IMR-90 (cell line): ENCODE data around the gene PKIG. TPM values are rescaled to one million over a fixed set of nuclear protein-coding genes. Genes with fewer than 3 reads are reported as not detected.

ENCODE experiments used
- ATAC-seq: fragments of 200-7000 bp; cut with Tn5 transposase; 2 replicates; pipeline ENCODE4 v1.9.1; 2020; ENCODE audit warnings: low read depth, mild to moderate bottlenecking, moderate library complexity
- BruUV-seq: library from RNA; stranded (reverse); fragments of 400-500 nt; replicated peaks from 2 replicates; lab custom pipeline; 2021; lab: Mats Ljungman, UMichigan
- CTCF ChIA-PET: fragments of 300-600 bp; formaldehyde crosslinking; extraction: SDS; loops from one replicate; lab custom pipeline; 2021; ENCODE audit warnings: antibody characterized with exemption; lab: Yijun Ruan, JAX
- POLR2A ChIA-PET: fragments of 300-600 bp; sonication (Branson Sonifier 250); formaldehyde crosslinking; loops from one replicate; lab custom pipeline; 2022; ENCODE audit warnings: antibody characterized with exemption; ENCODE audit not compliant: unreplicated experiment; lab: Charles Lee
- DNase-seq: peaks from one replicate; pipeline ENCODE4 v3.0.0; 2013
- H2AFZ ChIP-seq: replicated peaks from 2 replicates; pipeline ENCODE3; 2013; ENCODE audit warnings: low read length, mild to moderate bottlenecking; ENCODE audit not compliant: poor library complexity
- H2AK5ac ChIP-seq: 2 replicates; pipeline ENCODE4 v1.6.1; 2013; ENCODE audit warnings: low read depth, low read length, inconsistent platforms
- H2AK9ac ChIP-seq: replicated peaks from 2 replicates; pipeline ENCODE3; 2013; ENCODE audit warnings: mild to moderate bottlenecking, low read depth, low read length, moderate library complexity; ENCODE audit not compliant: poor library complexity
- H2BK120ac ChIP-seq: 2 replicates; pipeline ENCODE4 v1.6.1; 2013; ENCODE audit warnings: low read depth, low read length, inconsistent platforms
- H2BK15ac ChIP-seq: 3 replicates; pipeline ENCODE4 v1.6.1; 2013; ENCODE audit warnings: low read depth, low read length, inconsistent platforms
- H2BK20ac ChIP-seq: 2 replicates; pipeline ENCODE4 v1.6.1; 2013; ENCODE audit warnings: low read depth, mild to moderate bottlenecking, inconsistent platforms, low read length, moderate library complexity
- H2BK5ac ChIP-seq: 2 replicates; pipeline ENCODE4 v1.6.1; 2013; ENCODE audit warnings: mild to moderate bottlenecking, low read depth, low read length, inconsistent platforms; ENCODE audit not compliant: poor library complexity, severe bottlenecking
- H3K14ac ChIP-seq: replicated peaks from 2 replicates; pipeline ENCODE4 v1.6.1; 2013; ENCODE audit warnings: low read depth, low read length, inconsistent platforms
- H3K18ac ChIP-seq: 2 replicates; pipeline ENCODE4 v1.6.1; 2013; ENCODE audit warnings: low read depth, low read length, control low read depth
- H3K23ac ChIP-seq: 2 replicates; pipeline ENCODE4 v1.6.1; 2013; ENCODE audit warnings: low read depth, low read length, inconsistent platforms
- H3K27ac ChIP-seq: 2 replicates; pipeline ENCODE4 v1.5.1; 2013; ENCODE audit warnings: mild to moderate bottlenecking, control low read depth, low read length; ENCODE audit not compliant: insufficient read depth
- H3K27me3 ChIP-seq: 2 replicates; pipeline ENCODE4 v1.6.1; 2013; ENCODE audit warnings: low read length; ENCODE audit not compliant: control insufficient read depth, insufficient read depth
- H3K36me3 ChIP-seq: 2 replicates; pipeline ENCODE4 v1.6.1; 2013; ENCODE audit warnings: low read length, mixed read lengths; ENCODE audit not compliant: control insufficient read depth, insufficient read depth
- H3K4ac ChIP-seq: 2 replicates; pipeline ENCODE4 v1.6.1; 2013; ENCODE audit warnings: low read depth, low read length, inconsistent platforms
- H3K4me1 ChIP-seq: 2 replicates; pipeline ENCODE4 v1.6.1; 2013; ENCODE audit warnings: low read length, mixed read lengths; ENCODE audit not compliant: control insufficient read depth, insufficient read depth
- H3K4me2 ChIP-seq: 2 replicates; pipeline ENCODE4 v1.6.1; 2013; ENCODE audit warnings: low read depth, mild to moderate bottlenecking, control low read depth, low read length, moderate library complexity
- H3K4me3 ChIP-seq: 2 replicates; pipeline ENCODE4 v1.5.1; 2013; ENCODE audit warnings: low read depth, mild to moderate bottlenecking, control low read depth, low read length, moderate library complexity; ENCODE audit not compliant: insufficient read depth
- H3K56ac ChIP-seq: 2 replicates; pipeline ENCODE4 v1.6.1; 2013; ENCODE audit warnings: low read length, inconsistent platforms; ENCODE audit not compliant: insufficient read depth; ENCODE audit errors: extremely low read depth
- H3K79me1 ChIP-seq, 2 experiments: 2 replicates each; pipeline ENCODE4 v1.6.1; 2013; ENCODE audit warnings: low read length in 2 of 2, inconsistent platforms in 1 of 2, low read depth in 1 of 2
- H3K9ac ChIP-seq: 2 replicates; pipeline ENCODE4 v1.6.1; 2013; ENCODE audit warnings: low read depth, low read length, control low read depth
- H3K9me1 ChIP-seq: 2 replicates; pipeline ENCODE4 v1.6.1; 2013; ENCODE audit warnings: low read length, inconsistent platforms; ENCODE audit not compliant: insufficient read depth
- H3K9me3 ChIP-seq: 2 replicates; pipeline ENCODE4 v1.6.1; 2013; ENCODE audit warnings: low read length; ENCODE audit not compliant: control insufficient read depth, insufficient read depth
- H4K20me1 ChIP-seq: 2 replicates; pipeline ENCODE4 v1.6.1; 2013; ENCODE audit warnings: low read length, inconsistent platforms; ENCODE audit not compliant: insufficient read depth
- H4K5ac ChIP-seq: 2 replicates; pipeline ENCODE4 v1.6.1; 2013; ENCODE audit warnings: mild to moderate bottlenecking, low read depth, low read length, control low read depth
- H4K8ac ChIP-seq, 2 experiments: 2 replicates each; pipeline ENCODE4 v1.6.1; 2013; ENCODE audit warnings: low read depth in 2 of 2, low read length in 2 of 2, control low read depth in 1 of 2, inconsistent platforms in 1 of 2
- H4K91ac ChIP-seq: 2 replicates; pipeline ENCODE4 v1.6.1; 2013; ENCODE audit warnings: low read depth, low read length, inconsistent platforms; ENCODE audit not compliant: insufficient read depth
- BHLHE40 ChIP-seq: fragments of 150-350 bp; IDR thresholded peaks from 2 replicates; pipeline ENCODE4 v1.6.1; 2016; ENCODE audit warnings: mild to moderate bottlenecking, low read depth, low read length
- CHD1 ChIP-seq: IDR thresholded peaks from 2 replicates; pipeline ENCODE4 v1.6.1; 2012; ENCODE audit warnings: low read depth, low read length, improper control_type of control experiment
- CTCF ChIP-seq: conservative IDR thresholded peaks from 2 replicates; pipeline ENCODE4 v1.5.1; 2012; ENCODE audit warnings: mild to moderate bottlenecking, low read depth, low read length, improper control_type of control experiment
- FOS ChIP-seq: fragments of 150-350 bp; IDR thresholded peaks from 2 replicates; pipeline ENCODE4 v1.6.1; 2016; ENCODE audit warnings: low read depth, low read length
- MXI1 ChIP-seq: IDR thresholded peaks from 2 replicates; pipeline ENCODE4 v1.6.1; 2012; ENCODE audit warnings: low read depth, mild to moderate bottlenecking, low read length, moderate library complexity, borderline replicate concordance
- NFE2L2 ChIP-seq: fragments of 150-350 bp; IDR thresholded peaks from 2 replicates; pipeline ENCODE4 v1.6.1; 2016; ENCODE audit warnings: low read depth, mild to moderate bottlenecking, low read length
- POLR2A ChIP-seq: IDR thresholded peaks from 2 replicates; pipeline ENCODE4 v1.6.1; 2012; ENCODE audit warnings: mild to moderate bottlenecking, low read depth, low read length
- RAD21 ChIP-seq: IDR thresholded peaks from 2 replicates; pipeline ENCODE4 v1.6.1; 2012; ENCODE audit warnings: low read length, improper control_type of control experiment
- RCOR1 ChIP-seq: IDR thresholded peaks from 2 replicates; pipeline ENCODE4 v1.6.1; 2012; ENCODE audit warnings: mild to moderate bottlenecking, low read length, improper control_type of control experiment; ENCODE audit not compliant: insufficient replicate concordance
- SMC3 ChIP-seq: fragments of 150-350 bp; IDR thresholded peaks from 2 replicates; pipeline ENCODE4 v1.6.1; 2016; ENCODE audit warnings: low read depth, mild to moderate bottlenecking, antibody characterized with exemption, low read length, moderate library complexity
- dilution Hi-C: fragments of 300-500 bp; cut with HindIII; formaldehyde crosslinking; loops from one replicate; pipeline ENCODE4 v1.14.3; 2018; ENCODE audit warnings: low sequenced_read_pairs; ENCODE audit not compliant: unreplicated experiment
- in situ Hi-C: fragments of 300-500 bp; cut with MboI; formaldehyde crosslinking; loops from 3 replicates; pipeline ENCODE4 v1.14.3; 2019; ENCODE audit warnings: low sequenced_read_pairs, inconsistent platforms, mixed read lengths
- intact Hi-C: fragments of 100-400 bp; cut with micrococcal nuclease; formaldehyde crosslinking; loops from 2 replicates; pipeline ENCODE4 v1.10.0; 2022
- polyA plus RNA-seq, 3 experiments: library from polyadenylated mRNA; depleted of rRNA; stranded (reverse); fragments of >200 nt; gene quantifications; 2 replicates each; pipeline ENCODE4 v1.2.3, GENCODE V29; 2012; ENCODE audit warnings: low replicate concordance in 1 of 3
- total RNA-seq: library from RNA; depleted of rRNA; stranded (reverse); fragments of >200 nt; gene quantifications from 2 replicates; pipeline ENCODE4 v1.2.3, GENCODE V29; 2012

Gene PKIG
- total and polyA plus RNA-seq, 2 of the 4 experiments (the other 2 are of a cell fraction), result 78.3 to 89.6 TPM

- no peak overlapping the region for H2AFZ ChIP-seq
- H3K27me3 ChIP-seq, result peaks cover 46% of the 10 kb centered on the region
- no peak overlapping the region for H3K56ac ChIP-seq
- dilution Hi-C loops (no loop called here), intact Hi-C loops (no loop called here), in situ Hi-C loops (no loop called here)
- H2BK20ac ChIP-seq, result no peak overlapping the region
- H2AK9ac ChIP-seq, result no peak overlapping the region
- POLR2A ChIA-PET, result no interaction called here
- no peak overlapping the region for H2BK15ac ChIP-seq
- H3K9ac ChIP-seq, result no peak overlapping the region
- H4K8ac ChIP-seq, result no peak overlapping the region
- no peak overlapping the region for H3K14ac ChIP-seq
- H3K9me1 ChIP-seq, result no peaks in the 10 kb centered on the region; the same call in 1 of the 2 replicates
- no peaks in the 10 kb centered on the region for H4K20me1 ChIP-seq
- no peak overlapping the region for H3K4me2 ChIP-seq
- H3K36me3 ChIP-seq, result no peaks in the 10 kb centered on the region
- no peak overlapping the region for H3K23ac ChIP-seq
- no peak overlapping the region for H2AK5ac ChIP-seq
- H2BK5ac ChIP-seq, result no peak overlapping the region
- ATAC-seq (no peak), DNase-seq (no peak)
- no TSS peak for BruUV-seq
- no peak overlapping the region for H4K5ac ChIP-seq
- H3K18ac ChIP-seq, result no peak overlapping the region
- H3K27ac ChIP-seq, result no peak overlapping the region
- peaks cover 16% of the 10 kb centered on the region for H3K9me3 ChIP-seq
- no peaks in the 10 kb centered on the region for H3K4me1 ChIP-seq
- H4K91ac ChIP-seq, result no peak overlapping the region
- H2BK120ac ChIP-seq, result no peak overlapping the region
- H3K4me3 ChIP-seq, result no peak overlapping the region
- no peaks in the 10 kb centered on the region for H3K79me1 ChIP-seq
- CTCF ChIA-PET, result no interaction called here
- H3K4ac ChIP-seq, result no peak overlapping the region
- TF ChIP-seq MXI1, result no peak
- no peak for TF ChIP-seq FOS
- TF ChIP-seq BHLHE40, result no peak
- no peak for TF ChIP-seq CHD1
- TF ChIP-seq NFE2L2, result no peak
- no peak for TF ChIP-seq RAD21
- no peak for TF ChIP-seq SMC3
- TF ChIP-seq CTCF, result no peak
- TF ChIP-seq POLR2A, result no peak
- no peak for TF ChIP-seq RCOR1
Measured at GRCh38 chr20:44658810-44659209, 76.4 kb downstream of the PKIG start.
